HepG2 (cell line): Measurements from ENCODE around the gene MUC15.

Source experiments
- POLR2AphosphoS5 ChIP-seq: IDR thresholded peaks from 2 replicates; pipeline ENCODE4 v1.6.1; 2012; ENCODE audit warnings: low read depth, low read length
- SP1 ChIP-seq, 2 experiments: fragments of 450-650 bp in 1 of 2; sonication (generic) in 1 of 2; formaldehyde crosslinking in 1 of 2; IDR thresholded peaks; 2 replicates each; pipeline versions ENCODE4 v1.4.0 to v1.6.1; 2016 to 2020; ENCODE audit warnings: missing genetic modification reagents in 1 of 2
- ZNF549 ChIP-seq: sonication (generic); formaldehyde crosslinking; IDR thresholded peaks from 2 replicates; pipeline ENCODE4 v1.5.0; 2020; ENCODE audit warnings: missing genetic modification reagents

GRCh38 chr11:26608507-26609146, 36.6 kb upstream of the MUC15 start:
- TF ChIP-seq SP1 (IDR thresholded peaks at IDR 0.05), result no peak
- TF ChIP-seq SP1 (CRISPR knock-in tag; IDR thresholded peaks at IDR 0.05), result no peak
- no peak for TF ChIP-seq POLR2AphosphoS5
- no peak for TF ChIP-seq ZNF549 (CRISPR knock-in tag)
